HEK293 (cell line): ENCODE results near the gene TANGO6.

Experiments
- ATF2 ChIP-seq: fragments of 450-650 bp; formaldehyde crosslinking; IDR thresholded peaks from 2 replicates; pipeline ENCODE4 v1.5.1; 2016; ENCODE audit warnings: missing biosample characterization, missing genetic modification characterization, low read depth
- CTCF ChIP-seq: fragments of 450-650 bp; formaldehyde crosslinking; IDR thresholded peaks from 2 replicates; pipeline ENCODE4 v1.5.1; 2016; ENCODE audit warnings: missing biosample characterization, missing genetic modification characterization
- HOXA7 ChIP-seq: sonication (generic); formaldehyde crosslinking; IDR thresholded peaks from 2 replicates; pipeline ENCODE4 v1.8.1; 2022; ENCODE audit warnings: missing genetic modification reagents, borderline replicate concordance
- KLF1 ChIP-seq: fragments of 450-650 bp; formaldehyde crosslinking; IDR thresholded peaks from 2 replicates; pipeline ENCODE4 v1.5.1; 2016; ENCODE audit warnings: missing biosample characterization, missing genetic modification characterization
- MEIS1 ChIP-seq: sonication (generic); formaldehyde crosslinking; IDR thresholded peaks from 2 replicates; pipeline ENCODE4 v1.8.1; 2022; ENCODE audit warnings: missing genetic modification reagents, mild to moderate bottlenecking, borderline replicate concordance
- ZBTB26 ChIP-seq: fragments of 450-650 bp; formaldehyde crosslinking; optimal IDR thresholded peaks from 2 replicates; pipeline ENCODE3; 2016; ENCODE audit warnings: missing biosample characterization, mild to moderate bottlenecking, missing genetic modification characterization
- ZFP3 ChIP-seq: fragments of 450-650 bp; formaldehyde crosslinking; IDR thresholded peaks from 2 replicates; pipeline ENCODE4 v1.5.1; 2016; ENCODE audit warnings: low read depth, missing biosample characterization, missing genetic modification characterization
- ZNF221 ChIP-seq: fragments of 450-650 bp; formaldehyde crosslinking; IDR thresholded peaks from 2 replicates; pipeline ENCODE4 v1.5.1; 2017; ENCODE audit warnings: missing biosample characterization, missing genetic modification characterization, borderline replicate concordance
- ZNF513 ChIP-seq: fragments of 450-650 bp; IDR thresholded peaks from 2 replicates; pipeline ENCODE4 v1.5.1; 2018; ENCODE audit warnings: missing biosample characterization, missing genetic modification characterization
- ZNF707 ChIP-seq: fragments of 450-650 bp; formaldehyde crosslinking; IDR thresholded peaks from 2 replicates; pipeline ENCODE4 v1.5.1; 2016; ENCODE audit warnings: missing biosample characterization, missing genetic modification characterization
- ZSCAN18 ChIP-seq: fragments of 450-650 bp; formaldehyde crosslinking; IDR thresholded peaks from 2 replicates; pipeline ENCODE4 v1.5.1; 2016; ENCODE audit warnings: missing biosample characterization, missing genetic modification characterization
- TF ChIP-seq, protein P1 (sequence below): fragments of 450-650 bp; formaldehyde crosslinking; IDR thresholded peaks from 2 replicates; pipeline ENCODE4 v1.5.1; 2016; ENCODE audit warnings: missing biosample characterization, missing genetic modification characterization

- no peak for TF ChIP-seq ATF2 (tag by site-specific recombination)
- TF ChIP-seq MEIS1, result no peak
- no peak for TF ChIP-seq CTCF (tag by site-specific recombination)
- TF ChIP-seq KLF1 (tag by site-specific recombination), result no peak
- no peak for TF ChIP-seq ZBTB26
- TF ChIP-seq, protein P1, sequence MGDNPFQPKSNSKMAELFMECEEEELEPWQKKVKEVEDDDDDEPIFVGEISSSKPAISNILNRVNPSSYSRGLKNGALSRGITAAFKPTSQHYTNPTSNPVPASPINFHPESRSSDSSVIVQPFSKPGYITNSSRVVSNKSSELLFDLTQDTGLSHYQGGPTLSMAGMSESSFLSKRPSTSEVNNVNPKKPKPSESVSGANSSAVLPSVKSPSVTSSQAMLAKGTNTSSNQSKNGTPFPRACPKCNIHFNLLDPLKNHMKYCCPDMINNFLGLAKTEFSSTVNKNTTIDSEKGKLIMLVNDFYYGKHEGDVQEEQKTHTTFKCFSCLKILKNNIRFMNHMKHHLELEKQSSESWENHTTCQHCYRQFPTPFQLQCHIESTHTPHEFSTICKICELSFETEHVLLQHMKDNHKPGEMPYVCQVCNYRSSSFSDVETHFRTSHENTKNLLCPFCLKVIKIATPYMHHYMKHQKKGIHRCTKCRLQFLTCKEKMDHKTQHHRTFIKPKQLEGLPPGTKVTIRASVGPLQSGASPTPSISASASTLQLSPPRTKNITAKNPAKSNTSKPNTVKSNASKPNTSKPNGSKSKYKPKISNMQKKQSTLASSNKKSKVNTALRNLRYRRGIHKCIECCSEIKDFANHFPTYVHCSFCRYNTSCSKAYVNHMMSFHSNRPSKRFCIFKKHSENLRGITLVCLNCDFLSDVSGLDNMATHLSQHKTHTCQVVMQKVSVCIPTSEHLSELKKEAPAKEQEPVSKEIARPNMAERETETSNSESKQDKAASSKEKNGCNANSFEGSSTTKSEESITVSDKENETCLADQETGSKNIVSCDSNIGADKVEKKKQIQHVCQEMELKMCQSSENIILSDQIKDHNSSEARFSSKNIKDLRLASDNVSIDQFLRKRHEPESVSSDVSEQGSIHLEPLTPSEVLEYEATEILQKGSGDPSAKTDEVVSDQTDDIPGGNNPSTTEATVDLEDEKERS (tag by site-specific recombination), result no peak
- no peak for TF ChIP-seq ZNF513 (tag by site-specific recombination)
- no peak for TF ChIP-seq ZFP3
- no peak for TF ChIP-seq ZNF221 (tag by site-specific recombination)
- no peak for TF ChIP-seq ZNF707
- no peak for TF ChIP-seq HOXA7
- no peak for TF ChIP-seq ZSCAN18 (tag by site-specific recombination)
Measured at GRCh38 chr16:68997564-68997963, 154.2 kb downstream of the TANGO6 start.
